K562 (cell line): ENCODE results near the gene IGLL1. TPM values are rescaled to one million over a fixed set of nuclear protein-coding genes. Genes with fewer than 3 reads are reported as not detected.
A peak's percentile ranks its signal among the peaks of the same experiment; 100 is the strongest.

ENCODE experiments used
- ATAC-seq: fragments of 200-7000 bp; cut with Tn5 transposase; 3 replicates; pipeline ENCODE4 v1.9.1; 2020; ENCODE audit warnings: moderate library complexity
- BruUV-seq: library from RNA; stranded (reverse); fragments of 400-500 nt; replicated peaks from 2 replicates; lab custom pipeline; 2021; lab: Mats Ljungman, UMichigan
- CTCF ChIA-PET: fragments of 300-600 bp; formaldehyde crosslinking; extraction: SDS; loops from one replicate; lab custom pipeline; 2021; ENCODE audit warnings: low intra/inter-chr PET ratio; lab: Yijun Ruan, JAX
- POLR2A ChIA-PET: fragments of 300-600, 350-650 bp; sonication (Branson Sonifier 250); formaldehyde crosslinking; extraction: SDS; loops from one replicate; lab custom pipeline; 2021; ENCODE audit warnings: antibody characterized with exemption, inconsistent platforms; lab: Yijun Ruan, JAX
- DNase-seq, 4 experiments: peaks; one replicate each; pipeline versions ENCODE4 v3.0.0 to v3.0.0-alpha.2; 2011 to 2018; ENCODE audit warnings: low spot score in 3 of 4, mixed read lengths in 3 of 4; ENCODE audit errors: extremely low read depth in 1 of 4
- FAIRE-seq: peaks from 2 replicates; lab custom pipeline; 2011; peaks lifted over from hg19 to GRCh38; lab: Jason Lieb, UNC
- H2AFZ ChIP-seq: 2 replicates; pipeline ENCODE4 v1.6.0; 2011; ENCODE audit warnings: low read depth, low read length, control low read depth, inconsistent platforms
- H3K27ac ChIP-seq: fragments of 200-600 bp; 3 replicates; pipeline ENCODE4 v1.8.0; 2011; ENCODE audit warnings: low read depth, mild to moderate bottlenecking, control low read depth, inconsistent platforms, low read length, moderate library complexity, mixed read lengths; ENCODE audit errors: extremely low read depth
- H3K27me3 ChIP-seq, 2 experiments: fragments of 300-600 bp in 1 of 2; 2 replicates in 1 of 2; 3 replicates in 1 of 2; pipeline versions ENCODE4 v1.6.0 to v1.8.0; 2011; ENCODE audit warnings: inconsistent platforms in 2 of 2, low read length in 2 of 2, mild to moderate bottlenecking in 1 of 2, mixed read lengths in 1 of 2, moderate library complexity in 1 of 2; ENCODE audit not compliant: control insufficient read depth in 2 of 2, insufficient read depth in 2 of 2
- H3K36me3 ChIP-seq: fragments of 300-600 bp; 3 replicates; pipeline ENCODE4 v1.8.0; 2011; ENCODE audit warnings: mild to moderate bottlenecking, low read length, inconsistent platforms; ENCODE audit not compliant: control insufficient read depth, insufficient read depth
- H3K4me1 ChIP-seq, 2 experiments: fragments of 200-600 bp in 1 of 2; replicated peaks in 1 of 2; 2 replicates in 1 of 2; 3 replicates in 1 of 2; pipeline versions ENCODE4 v1.5.1 to v1.8.0; 2011; ENCODE audit warnings: inconsistent platforms in 2 of 2, low read length in 2 of 2, mild to moderate bottlenecking in 1 of 2, mixed read lengths in 1 of 2, moderate library complexity in 1 of 2; ENCODE audit not compliant: control insufficient read depth in 2 of 2, insufficient read depth in 2 of 2
- H3K4me2 ChIP-seq: 2 replicates; pipeline ENCODE4 v1.6.1; 2011; ENCODE audit warnings: low read length, control low read depth, inconsistent platforms, mixed read lengths; ENCODE audit not compliant: insufficient read depth
- H3K4me3 ChIP-seq: fragments of 200-600 bp; sonication (generic), shearing (Covaris generic); 2 replicates; pipeline ENCODE4 v1.5.1; 2016; ENCODE audit warnings: control low read depth, inconsistent platforms
- H3K79me2 ChIP-seq: fragments of 200-600 bp; 3 replicates; pipeline ENCODE4 v1.8.0; 2011; ENCODE audit warnings: low read length, inconsistent platforms; ENCODE audit not compliant: control insufficient read depth, insufficient read depth
- H3K9ac ChIP-seq, 2 experiments: 2 replicates each; pipeline versions ENCODE4 v1.6.0 to v1.6.1; 2011; ENCODE audit warnings: low read depth in 2 of 2, low read length in 2 of 2, control low read depth in 1 of 2, inconsistent platforms in 1 of 2, mild to moderate bottlenecking in 1 of 2, mixed read lengths in 1 of 2; ENCODE audit not compliant: insufficient read depth in 1 of 2
- H3K9me1 ChIP-seq: one replicate; pipeline ENCODE4 v1.6.0; 2011; ENCODE audit warnings: inconsistent platforms, mild to moderate bottlenecking, low read length, moderate library complexity; ENCODE audit not compliant: control insufficient read depth, insufficient read depth
- H3K9me3 ChIP-seq: replicated peaks from 2 replicates; pipeline ENCODE4 v1.5.1; 2011; ENCODE audit warnings: low read depth, low read length, inconsistent platforms; ENCODE audit not compliant: control insufficient read depth, insufficient read depth
- H4K20me1 ChIP-seq: replicated peaks from 2 replicates; pipeline ENCODE4 v1.6.1; 2011; ENCODE audit warnings: low read length, inconsistent platforms, mixed read lengths; ENCODE audit not compliant: control insufficient read depth, insufficient read depth
- BMI1 ChIP-seq: fragments of 150-350 bp; IDR thresholded peaks from 2 replicates; pipeline ENCODE4 v1.6.1; 2014; ENCODE audit warnings: low read length
- CC2D1A ChIP-seq: fragments of 450-650 bp; IDR thresholded peaks from 2 replicates; pipeline ENCODE4 v1.6.1; 2017; ENCODE audit warnings: mild to moderate bottlenecking
- CTBP1 ChIP-seq: fragments of 450-650 bp; IDR thresholded peaks from 2 replicates; pipeline ENCODE4 v1.6.1; 2016; ENCODE audit warnings: borderline replicate concordance
- ELF4 ChIP-seq: fragments of 450-650 bp; formaldehyde crosslinking; IDR thresholded peaks from 2 replicates; pipeline ENCODE4 v1.4.0; 2022; ENCODE audit warnings: missing genetic modification characterization
- EP300 ChIP-seq: IDR thresholded peaks from 2 replicates; pipeline ENCODE4 v1.6.1; 2012; ENCODE audit warnings: low read length, improper control_type of control experiment
- ETS1 ChIP-seq: conservative IDR thresholded peaks from 2 replicates; pipeline ENCODE4 v1.6.1; 2011; ENCODE audit warnings: low read depth, mild to moderate bottlenecking, low read length; ENCODE audit not compliant: control insufficient read depth
- MYNN ChIP-seq, 2 experiments: sonication (generic); formaldehyde crosslinking in 1 of 2; IDR thresholded peaks; 2 replicates each; pipeline versions ENCODE4 v1.5.0 to v1.6.1; 2016 to 2020; ENCODE audit warnings: antibody characterized with exemption in 1 of 2, missing genetic modification reagents in 1 of 2
- NFYB ChIP-seq: IDR thresholded peaks from 2 replicates; pipeline ENCODE4 v1.6.1; 2011; ENCODE audit warnings: mild to moderate bottlenecking, moderate library complexity; ENCODE audit not compliant: insufficient read length; ENCODE audit errors: extremely low read depth
- RBM22 ChIP-seq: fragments of 200-400 bp; formaldehyde crosslinking; IDR thresholded peaks from 2 replicates; pipeline ENCODE4 v1.6.1; 2018; ENCODE audit warnings: low read length, low read depth; ENCODE audit not compliant: poor library complexity, severe bottlenecking
- SETDB1 ChIP-seq: IDR thresholded peaks from one replicate; pipeline ENCODE4 v1.6.1; 2012; ENCODE audit warnings: low read length, control low read depth, inconsistent platforms
- TEAD4 ChIP-seq, 2 experiments: sonication (generic) in 1 of 2; formaldehyde crosslinking in 1 of 2; IDR thresholded peaks; 2 replicates each; pipeline versions ENCODE4 v1.6.1 to v1.8.0; 2012 to 2022; ENCODE audit warnings: borderline replicate concordance in 1 of 2, inconsistent platforms in 1 of 2, low read length in 1 of 2, mild to moderate bottlenecking in 1 of 2, missing genetic modification reagents in 1 of 2
- TFE3 ChIP-seq: fragments of 450-650 bp; formaldehyde crosslinking; IDR thresholded peaks from 2 replicates; pipeline ENCODE4 v1.4.0; 2020; ENCODE audit warnings: mild to moderate bottlenecking, mixed read lengths
- TSC22D4 ChIP-seq: fragments of 450-650 bp; IDR thresholded peaks from 2 replicates; pipeline ENCODE4 v1.6.1; 2016; ENCODE audit warnings: missing genetic modification characterization, missing biosample characterization, control low read depth
- ZNF444 ChIP-seq: fragments of 250-450 bp; sonication (Bioruptor Pico); IDR thresholded peaks from 2 replicates; pipeline ENCODE4 v1.4.0; 2020; ENCODE audit warnings: mild to moderate bottlenecking, moderate library complexity
- ZNF778 ChIP-seq: fragments of 450-650 bp; formaldehyde crosslinking; IDR thresholded peaks from 2 replicates; pipeline ENCODE4 v1.4.0; 2020; ENCODE audit warnings: mild to moderate bottlenecking, moderate library complexity
- WGBS: fragments of 100-300 bp; shearing (Covaris generic); methylation state at CpG from one replicate; pipeline ENCODE4 v1.1.6; 2016; ENCODE audit warnings: low coverage, mixed read lengths; ENCODE audit not compliant: insufficient coverage; ENCODE audit errors: missing lambda C conversion rate; 5-methylcytosine and 5-hydroxymethylcytosine counted together
- in situ Hi-C: fragments of 300-500 bp; cut with MboI; formaldehyde crosslinking; loops from 4 replicates; pipeline ENCODE4 v1.15.0; 2018; ENCODE audit warnings: inconsistent platforms, mixed read lengths
- intact Hi-C: fragments of 100-400 bp; cut with micrococcal nuclease; formaldehyde crosslinking; loops from 2 replicates; pipeline ENCODE4 v1.14.2; 2022
- polyA plus RNA-seq, 8 experiments: library from polyadenylated mRNA; depleted of rRNA in 4 of 8; stranded (reverse) in 5 of 8; unstranded in 3 of 8; fragments of >200 nt; fragmentation: Nextera tagmentation in 2 of 8; fragmentation: Illumina TruSeq in 1 of 8; extraction: Ambion mirVana in 2 of 8; extraction: Trizol in 1 of 8; gene quantifications; 2 replicates each; pipeline versions ENCODE4 v1.2.1 to v1.2.3, GENCODE V29; 2011 to 2014; ENCODE audit warnings: inconsistent platforms in 1 of 8, missing spikeins in 1 of 8
- total RNA-seq, 7 experiments: library from RNA; depleted of rRNA in 6 of 7; stranded (reverse); fragments of >200 nt in 6 of 7; fragmentation: Illumina TruSeq in 2 of 7; extraction: Trizol in 2 of 7; gene quantifications; 2 replicates each; pipeline versions ENCODE4 v1.2.1 to v1.2.3, GENCODE V29; 2011 to 2021; ENCODE audit warnings: low replicate concordance in 1 of 7
- TF ChIP-seq, protein P1 (sequence below): fragments of 250-450 bp; sonication (Bioruptor Pico); IDR thresholded peaks from 2 replicates; pipeline ENCODE4 v1.8.0; 2021; ENCODE audit warnings: moderate library complexity, mild to moderate bottlenecking, inconsistent platforms
- TF ChIP-seq, protein P2 (sequence below): fragments of 450-650 bp; IDR thresholded peaks from 2 replicates; pipeline ENCODE4 v1.6.1; 2016; ENCODE audit warnings: missing biosample characterization, missing genetic modification characterization

IGLL1 gene
- total and polyA plus RNA-seq, 9 of the 15 experiments (the other 6 are each of a cell fraction or from before 2014, with no cell fraction given) = 0.10 to 0.32 (median 0.20) TPM; not detected in 6

GRCh38 chr22:23532731-23533130 is 47.4 kb downstream of the IGLL1 start:
- CTCF ChIA-PET = no interaction called here
- peak overlapping the region; percentile 70; the same call in 2 of the 3 replicates for H3K27ac ChIP-seq
- no peaks in the 10 kb centered on the region for H3K27me3 ChIP-seq
- POLR2A ChIA-PET = no interaction called here
- intact Hi-C loops = no loop called here
- H3K79me2 ChIP-seq = no peaks in the 10 kb centered on the region
- 100% methylated on average over 1 of the region's 5 CpGs for WGBS
- BruUV-seq = no TSS peak
- no peaks in the 10 kb centered on the region for H4K20me1 ChIP-seq
- FAIRE-seq = no peak
- H3K36me3 ChIP-seq = no peaks in the 10 kb centered on the region
- no peak overlapping the region for H3K4me2 ChIP-seq
- no peak for ATAC-seq
- no peaks in the 10 kb centered on the region for H3K9me1 ChIP-seq
- H3K9ac ChIP-seq = peak overlapping the region in 1 of 2 experiments; percentile 45; a peak in 2 of 4 replicates
- H3K9me3 ChIP-seq = no peaks in the 10 kb centered on the region
- in situ Hi-C loops = loop anchor here (10.0 kb wide), 1 partner anchor 208 kb away; no protein-coding TSS in a partner anchor
- no peak overlapping the region for H2AFZ ChIP-seq
- no peak overlapping the region for H3K4me3 ChIP-seq
- TF ChIP-seq TFE3 (CRISPR knock-in tag) = no peak
- TF ChIP-seq ZNF778 (CRISPR knock-in tag) = no peak
- TF ChIP-seq NFYB = no peak
- TF ChIP-seq RBM22 = no peak
- TF ChIP-seq ZNF444 = no peak
- TF ChIP-seq CTBP1 = no peak
- no peak for TF ChIP-seq MYNN (IDR thresholded peaks at IDR 0.05)
- TF ChIP-seq MYNN (CRISPR knock-in tag; IDR thresholded peaks at IDR 0.05) = no peak
- TF ChIP-seq EP300 = no peak
- no peak for TF ChIP-seq TEAD4 (IDR thresholded peaks at IDR 0.05; ENCODE audit: low read length)
- TF ChIP-seq TEAD4 (CRISPR knock-in tag; IDR thresholded peaks at IDR 0.05; ENCODE audit: borderline replicate concordance) = no peak
- no peak for TF ChIP-seq SETDB1
- TF ChIP-seq BMI1 = no peak
- no peak for TF ChIP-seq ETS1
- TF ChIP-seq TSC22D4 (tag) = no peak
- TF ChIP-seq ELF4 = no peak
- TF ChIP-seq, protein P1, sequence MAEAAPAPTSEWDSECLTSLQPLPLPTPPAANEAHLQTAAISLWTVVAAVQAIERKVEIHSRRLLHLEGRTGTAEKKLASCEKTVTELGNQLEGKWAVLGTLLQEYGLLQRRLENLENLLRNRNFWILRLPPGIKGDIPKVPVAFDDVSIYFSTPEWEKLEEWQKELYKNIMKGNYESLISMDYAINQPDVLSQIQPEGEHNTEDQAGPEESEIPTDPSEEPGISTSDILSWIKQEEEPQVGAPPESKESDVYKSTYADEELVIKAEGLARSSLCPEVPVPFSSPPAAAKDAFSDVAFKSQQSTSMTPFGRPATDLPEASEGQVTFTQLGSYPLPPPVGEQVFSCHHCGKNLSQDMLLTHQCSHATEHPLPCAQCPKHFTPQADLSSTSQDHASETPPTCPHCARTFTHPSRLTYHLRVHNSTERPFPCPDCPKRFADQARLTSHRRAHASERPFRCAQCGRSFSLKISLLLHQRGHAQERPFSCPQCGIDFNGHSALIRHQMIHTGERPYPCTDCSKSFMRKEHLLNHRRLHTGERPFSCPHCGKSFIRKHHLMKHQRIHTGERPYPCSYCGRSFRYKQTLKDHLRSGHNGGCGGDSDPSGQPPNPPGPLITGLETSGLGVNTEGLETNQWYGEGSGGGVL (CRISPR knock-in tag) = no peak
- TF ChIP-seq CC2D1A = no peak
- TF ChIP-seq, protein P2, sequence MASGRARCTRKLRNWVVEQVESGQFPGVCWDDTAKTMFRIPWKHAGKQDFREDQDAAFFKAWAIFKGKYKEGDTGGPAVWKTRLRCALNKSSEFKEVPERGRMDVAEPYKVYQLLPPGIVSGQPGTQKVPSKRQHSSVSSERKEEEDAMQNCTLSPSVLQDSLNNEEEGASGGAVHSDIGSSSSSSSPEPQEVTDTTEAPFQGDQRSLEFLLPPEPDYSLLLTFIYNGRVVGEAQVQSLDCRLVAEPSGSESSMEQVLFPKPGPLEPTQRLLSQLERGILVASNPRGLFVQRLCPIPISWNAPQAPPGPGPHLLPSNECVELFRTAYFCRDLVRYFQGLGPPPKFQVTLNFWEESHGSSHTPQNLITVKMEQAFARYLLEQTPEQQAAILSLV (tag) = no peak
- TF ChIP-seq, all 486 proteins: peak for 0
- DNase-seq = no peak
- H3K4me1 ChIP-seq = peaks cover 53 to 59% of the 10 kb centered on the region in 2 experiments
